GM18508 (cell line): Measurements from ENCODE around the gene GYPC.
"Not testable (repeated sequence)": the region's sequence is repeated elsewhere in the genome, so short reads cannot be mapped to it uniquely, and the experiment has no call there.

Source experiments
- ATAC-seq: cut with Tn5 transposase; IDR thresholded peaks from one replicate; pipeline ENCODE4 v1.9.1; 2021; ENCODE audit warnings: moderate number of reproducible peaks; ENCODE audit not compliant: insufficient read depth, unreplicated experiment

Gene GYPC

GRCh38 chr2:126664639-126665038 lies 8.7 kb downstream of the GYPC start:
- peak; percentile 14 for ATAC-seq

- ATAC-seq = no peak
Observed at GRCh38 chr2:126665483-126665882, 9.5 kb downstream of the GYPC start.

GRCh38 chr2:126668254-126668653 lies 12.3 kb downstream of the GYPC start:
- no peak for ATAC-seq

- no peak for ATAC-seq
Observed at GRCh38 chr2:126669772-126670171, 13.8 kb downstream of the GYPC start.

GRCh38 chr2:126671488-126671887 lies 15.5 kb downstream of the GYPC start:
- no peak for ATAC-seq

- no peak for ATAC-seq
Observed at GRCh38 chr2:126672980-126673605, 17.1 kb downstream of the GYPC start.

- ATAC-seq = no peak
Observed at GRCh38 chr2:126674075-126674744, 18.3 kb downstream of the GYPC start.

GRCh38 chr2:126675637-126676036 lies 19.7 kb downstream of the GYPC start:
- ATAC-seq = no peak

GRCh38 chr2:126676221-126677175 lies 20.5 kb downstream of the GYPC start:
- no peak for ATAC-seq

- no peak for ATAC-seq
Observed at GRCh38 chr2:126677176-126677538, 21.2 kb downstream of the GYPC start.

GRCh38 chr2:126678269-126679065 lies 22.5 kb downstream of the GYPC start:
- no peak for ATAC-seq

GRCh38 chr2:126679094-126679713 lies 23.2 kb downstream of the GYPC start:
- no peak for ATAC-seq

- ATAC-seq = no peak
Observed at GRCh38 chr2:126681505-126681904, 25.5 kb downstream of the GYPC start.

GRCh38 chr2:126685629-126686028 lies 29.7 kb downstream of the GYPC start:
- no peak for ATAC-seq

- ATAC-seq = no peak
Observed at GRCh38 chr2:126686286-126686685, 30.3 kb downstream of the GYPC start.

- no peak for ATAC-seq
Observed at GRCh38 chr2:126686841-126687485, 31.0 kb downstream of the GYPC start.

GRCh38 chr2:126687503-126687902 lies 31.5 kb downstream of the GYPC start:
- no peak for ATAC-seq

GRCh38 chr2:126688594-126688993 lies 32.6 kb downstream of the GYPC start:
- not testable (repeated sequence) for ATAC-seq

- ATAC-seq = not testable (repeated sequence)
Observed at GRCh38 chr2:126692241-126692640, 36.3 kb downstream of the GYPC start.
